ENCODE results near the gene PTTG1IP2.

PTTG1IP2 gene

GRCh38 chr7:90469554-90469953 is at the start of gene PTTG1IP2:
PTTG1IP2 (plus strand) TSS chr7:90469639; CDS start chr7:90469787, 148 bp downstream.
- no peak for TF ChIP-seq MYC (IDR thresholded peaks at IDR 0.05; ENCODE audit: low read depth, low read length)
- no peak for TF ChIP-seq POLR2A (IDR thresholded peaks at IDR 0.05; ENCODE audit: extremely low read depth, insufficient read length)
- no peak for DNase-seq (ENCODE audit: low read depth)
- no peak within 1 kb of the TSS for H3K4me3 ChIP-seq (ENCODE audit: low read depth, low read length)

- no peak overlapping the region for H3K4me3 ChIP-seq (ENCODE audit: low read depth, low read length)
- no peak for TF ChIP-seq POLR2A (IDR thresholded peaks at IDR 0.05; ENCODE audit: extremely low read depth, insufficient read length)
- TF ChIP-seq, protein P1, sequence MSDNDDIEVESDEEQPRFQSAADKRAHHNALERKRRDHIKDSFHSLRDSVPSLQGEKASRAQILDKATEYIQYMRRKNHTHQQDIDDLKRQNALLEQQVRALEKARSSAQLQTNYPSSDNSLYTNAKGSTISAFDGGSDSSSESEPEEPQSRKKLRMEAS (IDR thresholded peaks at IDR 0.05; ENCODE audit: low read depth, low read length) = no peak
- TF ChIP-seq, protein P2, sequence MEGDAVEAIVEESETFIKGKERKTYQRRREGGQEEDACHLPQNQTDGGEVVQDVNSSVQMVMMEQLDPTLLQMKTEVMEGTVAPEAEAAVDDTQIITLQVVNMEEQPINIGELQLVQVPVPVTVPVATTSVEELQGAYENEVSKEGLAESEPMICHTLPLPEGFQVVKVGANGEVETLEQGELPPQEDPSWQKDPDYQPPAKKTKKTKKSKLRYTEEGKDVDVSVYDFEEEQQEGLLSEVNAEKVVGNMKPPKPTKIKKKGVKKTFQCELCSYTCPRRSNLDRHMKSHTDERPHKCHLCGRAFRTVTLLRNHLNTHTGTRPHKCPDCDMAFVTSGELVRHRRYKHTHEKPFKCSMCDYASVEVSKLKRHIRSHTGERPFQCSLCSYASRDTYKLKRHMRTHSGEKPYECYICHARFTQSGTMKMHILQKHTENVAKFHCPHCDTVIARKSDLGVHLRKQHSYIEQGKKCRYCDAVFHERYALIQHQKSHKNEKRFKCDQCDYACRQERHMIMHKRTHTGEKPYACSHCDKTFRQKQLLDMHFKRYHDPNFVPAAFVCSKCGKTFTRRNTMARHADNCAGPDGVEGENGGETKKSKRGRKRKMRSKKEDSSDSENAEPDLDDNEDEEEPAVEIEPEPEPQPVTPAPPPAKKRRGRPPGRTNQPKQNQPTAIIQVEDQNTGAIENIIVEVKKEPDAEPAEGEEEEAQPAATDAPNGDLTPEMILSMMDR (IDR thresholded peaks at IDR 0.05; ENCODE audit: low read depth, low read length) = no peak
- no peak for TF ChIP-seq MYC (IDR thresholded peaks at IDR 0.05; ENCODE audit: low read depth, low read length)
Observed at GRCh38 chr7:90421651-90422050, 47.8 kb upstream of the PTTG1IP2 start.

DNA sequence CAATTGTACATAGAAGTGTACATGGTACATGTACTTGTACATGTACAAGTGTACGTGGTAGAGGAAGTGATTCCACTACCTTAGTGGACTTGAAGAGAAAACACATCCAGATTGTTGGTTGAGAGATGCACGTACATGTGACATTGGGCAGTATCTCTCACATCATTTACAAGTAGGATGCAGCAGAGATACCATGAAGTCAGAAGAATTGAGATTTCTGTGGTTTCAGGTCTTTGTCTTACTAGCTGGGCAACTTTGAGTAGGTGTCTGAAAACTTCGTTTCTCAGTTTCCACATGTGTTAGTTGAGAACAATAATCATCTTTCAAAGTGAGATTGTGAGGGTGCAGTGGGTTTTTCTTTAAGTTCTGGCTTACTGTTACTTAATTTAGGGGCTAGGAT is 44.7 kb upstream of the PTTG1IP2 start:
- no peak overlapping the region for H3K4me3 ChIP-seq (ENCODE audit: low read depth, low read length)
- DNase-seq (ENCODE audit: low read depth) = no peak
- TF ChIP-seq, protein P1 (IDR thresholded peaks at IDR 0.05; ENCODE audit: low read depth, low read length) = no peak
- TF ChIP-seq POLR2A (IDR thresholded peaks at IDR 0.05; ENCODE audit: extremely low read depth, insufficient read length) (no peak), MYC (IDR thresholded peaks at IDR 0.05; ENCODE audit: low read depth, low read length) (no peak)
- TF ChIP-seq, protein P2 (IDR thresholded peaks at IDR 0.05; ENCODE audit: low read depth, low read length) = no peak

More at GRCh38 chr7:90421651-90422050, 47.8 kb upstream of the PTTG1IP2 start:
- DNase-seq (ENCODE audit: low read depth) = no peak

GRCh38 chr7:90425376-90425775 is 44.1 kb upstream of the PTTG1IP2 start:
- TF ChIP-seq, protein P1 (IDR thresholded peaks at IDR 0.05; ENCODE audit: low read depth, low read length) = no peak
- TF ChIP-seq, protein P2 (IDR thresholded peaks at IDR 0.05; ENCODE audit: low read depth, low read length) = no peak
- TF ChIP-seq MYC (IDR thresholded peaks at IDR 0.05; ENCODE audit: low read depth, low read length) (no peak), POLR2A (IDR thresholded peaks at IDR 0.05; ENCODE audit: extremely low read depth, insufficient read length) (no peak)
- H3K4me3 ChIP-seq (ENCODE audit: low read depth, low read length) = no peak overlapping the region
- peak; percentile 9 for DNase-seq (ENCODE audit: low read depth)

- DNase-seq (ENCODE audit: low read depth) = no peak
- TF ChIP-seq MYC (IDR thresholded peaks at IDR 0.05; ENCODE audit: low read depth, low read length) (no peak), POLR2A (IDR thresholded peaks at IDR 0.05; ENCODE audit: extremely low read depth, insufficient read length) (no peak)
- TF ChIP-seq, protein P2 (IDR thresholded peaks at IDR 0.05; ENCODE audit: low read depth, low read length) = no peak
- TF ChIP-seq, protein P1 (IDR thresholded peaks at IDR 0.05; ENCODE audit: low read depth, low read length) = no peak
- no peak overlapping the region for H3K4me3 ChIP-seq (ENCODE audit: low read depth, low read length)
Observed at GRCh38 chr7:90430614-90431460, 38.6 kb upstream of the PTTG1IP2 start.

GRCh38 chr7:90432752-90433151 is 36.7 kb upstream of the PTTG1IP2 start:
- TF ChIP-seq POLR2A (IDR thresholded peaks at IDR 0.05; ENCODE audit: extremely low read depth, insufficient read length) (no peak), MYC (IDR thresholded peaks at IDR 0.05; ENCODE audit: low read depth, low read length) (no peak)
- TF ChIP-seq, protein P2 (IDR thresholded peaks at IDR 0.05; ENCODE audit: low read depth, low read length) = no peak
- TF ChIP-seq, protein P1 (IDR thresholded peaks at IDR 0.05; ENCODE audit: low read depth, low read length) = no peak
- no peak for DNase-seq (ENCODE audit: low read depth)
- H3K4me3 ChIP-seq (ENCODE audit: low read depth, low read length) = no peak overlapping the region

Data from NB4 (cell line).